Measurements from ENCODE around the gene PNMA8C.
A peak's percentile ranks its signal among the peaks of the same experiment; 100 is the strongest.

The PNMA8C gene

GRCh38 chr19:46428239-46429135, at the start of gene PNMA8C:
Gene PNMA8C, minus strand, starts transcription at chr19:46428936. Its CDS starts 577 bp downstream, at chr19:46428359.
- DNase-seq = peak; percentile 71

GRCh38 chr19:46475986-46476385, 47.2 kb upstream of the PNMA8C start:
- DNase-seq = no peak

GRCh38 chr19:46474211-46474610, 45.5 kb upstream of the PNMA8C start:
- DNase-seq = no peak

GRCh38 chr19:46472592-46472991, 43.9 kb upstream of the PNMA8C start:
- DNase-seq = no peak

- no peak for DNase-seq
Observed at GRCh38 chr19:46471811-46472543, 43.2 kb upstream of the PNMA8C start.

- DNase-seq = peak; percentile 19
Observed at GRCh38 chr19:46471116-46471733, 42.5 kb upstream of the PNMA8C start, which contains the start of gene PNMA8A. Gene PNMA8A, minus strand, starts transcription at chr19:46471563. Its CDS starts 528 bp downstream, at chr19:46471035.

GRCh38 chr19:46470376-46470775, 41.6 kb upstream of the PNMA8C start:
- no peak for DNase-seq

GRCh38 chr19:46469541-46470185, 40.9 kb upstream of the PNMA8C start:
- DNase-seq = no peak

- DNase-seq = peak; percentile 29
Observed at GRCh38 chr19:46466536-46467196, 37.9 kb upstream of the PNMA8C start.

- no peak for DNase-seq
Observed at GRCh38 chr19:46463516-46463915, 34.8 kb upstream of the PNMA8C start.

GRCh38 chr19:46461537-46461936, 32.8 kb upstream of the PNMA8C start:
- no peak for DNase-seq

GRCh38 chr19:46460981-46461380, 32.2 kb upstream of the PNMA8C start:
- no peak for DNase-seq

GRCh38 chr19:46460055-46460454, 31.3 kb upstream of the PNMA8C start:
- no peak for DNase-seq

- DNase-seq = no peak
Observed at GRCh38 chr19:46456930-46457329, 28.2 kb upstream of the PNMA8C start.

GRCh38 chr19:46454244-46454643, 25.5 kb upstream of the PNMA8C start:
- DNase-seq = no peak

- DNase-seq = no peak
Observed at GRCh38 chr19:46453661-46454060, 24.9 kb upstream of the PNMA8C start.

- DNase-seq = no peak
Observed at GRCh38 chr19:46452186-46452585, 23.4 kb upstream of the PNMA8C start.

GRCh38 chr19:46451352-46451751, 22.6 kb upstream of the PNMA8C start:
- DNase-seq = no peak

GRCh38 chr19:46450737-46451136, 22.0 kb upstream of the PNMA8C start:
- no peak for DNase-seq

GRCh38 chr19:46449228-46449627, 20.5 kb upstream of the PNMA8C start:
- no peak for DNase-seq

GRCh38 chr19:46448601-46449000, 19.9 kb upstream of the PNMA8C start:
- no peak for DNase-seq

- no peak for DNase-seq
Observed at GRCh38 chr19:46447824-46448223, 19.1 kb upstream of the PNMA8C start.

All from stimulated activated CD4-positive, alpha-beta T cell treated with anti-CD3 and anti-CD28 coated beads, Interleukin-15, amount 100 ng/mL, for 24 hours (primary cell).